ENCODE data around the gene MAP7.

DNA sequence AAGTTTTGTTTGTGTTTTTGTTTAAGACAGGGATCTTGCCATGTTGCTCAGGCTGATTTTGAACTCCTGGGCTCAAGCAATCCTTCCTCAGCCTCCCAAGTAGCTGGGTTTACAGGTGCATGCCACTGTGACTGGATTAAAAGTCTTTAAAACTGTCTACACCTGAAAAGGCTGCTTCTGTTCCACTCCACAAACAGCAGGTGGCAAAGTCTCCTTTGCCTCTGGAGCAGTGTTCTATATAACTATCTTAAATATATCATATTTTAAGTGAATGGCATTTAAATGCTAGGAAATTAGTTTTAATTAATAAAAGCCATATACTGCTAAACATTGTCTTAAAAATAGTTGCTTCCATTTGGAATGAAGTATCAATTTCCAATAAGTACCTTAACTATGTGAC lies 171.3 kb downstream of the MAP7 start:
- TF ChIP-seq, protein P1, sequence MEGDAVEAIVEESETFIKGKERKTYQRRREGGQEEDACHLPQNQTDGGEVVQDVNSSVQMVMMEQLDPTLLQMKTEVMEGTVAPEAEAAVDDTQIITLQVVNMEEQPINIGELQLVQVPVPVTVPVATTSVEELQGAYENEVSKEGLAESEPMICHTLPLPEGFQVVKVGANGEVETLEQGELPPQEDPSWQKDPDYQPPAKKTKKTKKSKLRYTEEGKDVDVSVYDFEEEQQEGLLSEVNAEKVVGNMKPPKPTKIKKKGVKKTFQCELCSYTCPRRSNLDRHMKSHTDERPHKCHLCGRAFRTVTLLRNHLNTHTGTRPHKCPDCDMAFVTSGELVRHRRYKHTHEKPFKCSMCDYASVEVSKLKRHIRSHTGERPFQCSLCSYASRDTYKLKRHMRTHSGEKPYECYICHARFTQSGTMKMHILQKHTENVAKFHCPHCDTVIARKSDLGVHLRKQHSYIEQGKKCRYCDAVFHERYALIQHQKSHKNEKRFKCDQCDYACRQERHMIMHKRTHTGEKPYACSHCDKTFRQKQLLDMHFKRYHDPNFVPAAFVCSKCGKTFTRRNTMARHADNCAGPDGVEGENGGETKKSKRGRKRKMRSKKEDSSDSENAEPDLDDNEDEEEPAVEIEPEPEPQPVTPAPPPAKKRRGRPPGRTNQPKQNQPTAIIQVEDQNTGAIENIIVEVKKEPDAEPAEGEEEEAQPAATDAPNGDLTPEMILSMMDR (IDR thresholded peaks at IDR 0.05; ENCODE audit: poor library complexity, severe bottlenecking) = no peak
- no peak for TF ChIP-seq EZH2 (IDR thresholded peaks at IDR 0.05; ENCODE audit: borderline replicate concordance, insufficient read depth, low read length, poor library complexity, severe bottlenecking)
- no peak for TF ChIP-seq EP300 (conservative IDR thresholded peaks at IDR 0.05; ENCODE audit: poor library complexity, severe bottlenecking)
- TF ChIP-seq POLR2AphosphoS5 (IDR thresholded peaks at IDR 0.05) = no peak
- no peak for TF ChIP-seq RAD21 (conservative IDR thresholded peaks at IDR 0.05)
- no peak for TF ChIP-seq SMC3 (conservative IDR thresholded peaks at IDR 0.05; ENCODE audit: poor library complexity)
- TF ChIP-seq, protein P2, sequence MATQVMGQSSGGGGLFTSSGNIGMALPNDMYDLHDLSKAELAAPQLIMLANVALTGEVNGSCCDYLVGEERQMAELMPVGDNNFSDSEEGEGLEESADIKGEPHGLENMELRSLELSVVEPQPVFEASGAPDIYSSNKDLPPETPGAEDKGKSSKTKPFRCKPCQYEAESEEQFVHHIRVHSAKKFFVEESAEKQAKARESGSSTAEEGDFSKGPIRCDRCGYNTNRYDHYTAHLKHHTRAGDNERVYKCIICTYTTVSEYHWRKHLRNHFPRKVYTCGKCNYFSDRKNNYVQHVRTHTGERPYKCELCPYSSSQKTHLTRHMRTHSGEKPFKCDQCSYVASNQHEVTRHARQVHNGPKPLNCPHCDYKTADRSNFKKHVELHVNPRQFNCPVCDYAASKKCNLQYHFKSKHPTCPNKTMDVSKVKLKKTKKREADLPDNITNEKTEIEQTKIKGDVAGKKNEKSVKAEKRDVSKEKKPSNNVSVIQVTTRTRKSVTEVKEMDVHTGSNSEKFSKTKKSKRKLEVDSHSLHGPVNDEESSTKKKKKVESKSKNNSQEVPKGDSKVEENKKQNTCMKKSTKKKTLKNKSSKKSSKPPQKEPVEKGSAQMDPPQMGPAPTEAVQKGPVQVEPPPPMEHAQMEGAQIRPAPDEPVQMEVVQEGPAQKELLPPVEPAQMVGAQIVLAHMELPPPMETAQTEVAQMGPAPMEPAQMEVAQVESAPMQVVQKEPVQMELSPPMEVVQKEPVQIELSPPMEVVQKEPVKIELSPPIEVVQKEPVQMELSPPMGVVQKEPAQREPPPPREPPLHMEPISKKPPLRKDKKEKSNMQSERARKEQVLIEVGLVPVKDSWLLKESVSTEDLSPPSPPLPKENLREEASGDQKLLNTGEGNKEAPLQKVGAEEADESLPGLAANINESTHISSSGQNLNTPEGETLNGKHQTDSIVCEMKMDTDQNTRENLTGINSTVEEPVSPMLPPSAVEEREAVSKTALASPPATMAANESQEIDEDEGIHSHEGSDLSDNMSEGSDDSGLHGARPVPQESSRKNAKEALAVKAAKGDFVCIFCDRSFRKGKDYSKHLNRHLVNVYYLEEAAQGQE (IDR thresholded peaks at IDR 0.05; ENCODE audit: borderline replicate concordance) = no peak
- no peak for TF ChIP-seq TAF1 (IDR thresholded peaks at IDR 0.05; ENCODE audit: low read depth)

Data from neural cell (in vitro differentiated cells).